ENCODE results near the gene INTS11.

DNA sequence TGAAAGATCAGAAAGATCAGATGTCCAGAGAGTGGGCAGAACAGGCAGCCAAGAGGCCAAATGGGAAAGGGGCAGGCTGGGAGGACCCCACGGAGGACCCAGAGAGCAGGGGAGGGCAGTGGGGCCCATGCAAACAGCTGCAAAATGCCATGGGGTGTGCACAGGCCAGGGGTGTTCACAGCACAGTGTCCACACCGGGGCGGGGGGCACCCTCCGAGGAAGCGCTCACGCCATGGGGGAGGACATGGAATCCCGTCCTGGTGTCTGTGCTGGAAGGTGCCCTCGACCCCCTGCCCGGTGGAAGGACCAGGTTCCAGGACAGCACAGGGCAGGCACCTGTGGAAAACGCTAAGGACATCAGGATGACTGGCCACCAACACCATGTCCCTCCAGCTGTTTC, 1.5 kb downstream of the INTS11 start:
- TF ChIP-seq, protein P1, sequence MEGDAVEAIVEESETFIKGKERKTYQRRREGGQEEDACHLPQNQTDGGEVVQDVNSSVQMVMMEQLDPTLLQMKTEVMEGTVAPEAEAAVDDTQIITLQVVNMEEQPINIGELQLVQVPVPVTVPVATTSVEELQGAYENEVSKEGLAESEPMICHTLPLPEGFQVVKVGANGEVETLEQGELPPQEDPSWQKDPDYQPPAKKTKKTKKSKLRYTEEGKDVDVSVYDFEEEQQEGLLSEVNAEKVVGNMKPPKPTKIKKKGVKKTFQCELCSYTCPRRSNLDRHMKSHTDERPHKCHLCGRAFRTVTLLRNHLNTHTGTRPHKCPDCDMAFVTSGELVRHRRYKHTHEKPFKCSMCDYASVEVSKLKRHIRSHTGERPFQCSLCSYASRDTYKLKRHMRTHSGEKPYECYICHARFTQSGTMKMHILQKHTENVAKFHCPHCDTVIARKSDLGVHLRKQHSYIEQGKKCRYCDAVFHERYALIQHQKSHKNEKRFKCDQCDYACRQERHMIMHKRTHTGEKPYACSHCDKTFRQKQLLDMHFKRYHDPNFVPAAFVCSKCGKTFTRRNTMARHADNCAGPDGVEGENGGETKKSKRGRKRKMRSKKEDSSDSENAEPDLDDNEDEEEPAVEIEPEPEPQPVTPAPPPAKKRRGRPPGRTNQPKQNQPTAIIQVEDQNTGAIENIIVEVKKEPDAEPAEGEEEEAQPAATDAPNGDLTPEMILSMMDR (IDR thresholded peaks at IDR 0.05 in 2 of 3, conservative IDR thresholded peaks at IDR 0.05 in 1 of 3; ENCODE audit: borderline replicate concordance in 1 of 3, insufficient read depth in 1 of 3, low read depth in 2 of 3, low read length in 2 of 3), result no peak
- no peak for TF ChIP-seq ATF3 (IDR thresholded peaks at IDR 0.05)
- no peak for TF ChIP-seq POLR2AphosphoS5 (IDR thresholded peaks at IDR 0.05; ENCODE audit: low read depth, low read length)
- TF ChIP-seq JUND (IDR thresholded peaks at IDR 0.05), result no peak
- no peak for TF ChIP-seq POLR2A (IDR thresholded peaks at IDR 0.05; ENCODE audit: borderline replicate concordance, extremely low read depth, insufficient read depth, insufficient read length)

All from HCT116 (cell line).